Adipocyte (in vitro differentiated cells): ENCODE measurements around the gene AK8.

Experiments used
- DNase-seq: peaks from one replicate; pipeline ENCODE4 v3.0.0-alpha.2; 2015; ENCODE audit warnings: low read depth
- H3K27me3 ChIP-seq: replicated peaks from 2 replicates; pipeline ENCODE4 v1.7.0; 2013; ENCODE audit warnings: mild to moderate bottlenecking, low read length, moderate library complexity; ENCODE audit not compliant: control insufficient read depth, insufficient read depth
- H3K36me3 ChIP-seq: 2 replicates; pipeline ENCODE4 v1.7.0; 2013; ENCODE audit warnings: low read length, mild to moderate bottlenecking, moderate library complexity; ENCODE audit not compliant: control insufficient read depth, insufficient read depth, severe bottlenecking
- H3K4me1 ChIP-seq: 2 replicates; pipeline ENCODE4 v1.7.0; 2013; ENCODE audit warnings: mild to moderate bottlenecking, low read length, moderate library complexity; ENCODE audit not compliant: control insufficient read depth, insufficient read depth
- H3K4me3 ChIP-seq: 2 replicates; pipeline ENCODE4 v1.7.0; 2013; ENCODE audit warnings: mild to moderate bottlenecking, low read length, moderate library complexity
- H3K9ac ChIP-seq: 2 replicates; pipeline ENCODE4 v1.7.0; 2013; ENCODE audit warnings: mild to moderate bottlenecking, low read length, moderate library complexity
- H3K9me3 ChIP-seq: 2 replicates; pipeline ENCODE4 v1.7.0; 2013; ENCODE audit warnings: mild to moderate bottlenecking, low read length, moderate library complexity; ENCODE audit not compliant: control insufficient read depth

The AK8 gene

DNA sequence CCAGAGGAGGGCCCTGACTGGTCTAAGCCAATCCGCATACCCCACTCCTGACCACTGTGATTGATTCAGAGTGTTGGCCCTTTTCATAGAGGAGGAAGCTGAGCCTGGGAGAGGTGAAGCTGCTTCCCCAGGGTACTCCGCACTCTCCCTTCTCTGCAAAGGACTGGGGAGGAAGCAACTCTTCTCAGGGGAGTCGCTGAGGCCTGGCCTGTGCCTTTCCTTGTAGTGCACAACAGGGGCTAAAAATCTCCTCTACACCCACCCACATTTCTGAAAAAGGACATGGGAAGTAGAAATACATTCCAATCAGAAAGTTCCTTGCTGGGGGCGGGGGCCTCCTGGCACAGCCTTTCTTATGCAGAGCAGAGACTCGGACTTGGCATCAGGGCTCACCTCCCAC lies 22.2 kb downstream of the AK8 start:
- DNase-seq: no peak
- Histone ChIP-seq H3K4me1 (peaks cover 18% of the 10 kb centered on the region), H3K36me3 (no peaks in the 10 kb centered on the region), H3K9me3 (no peaks in the 10 kb centered on the region), H3K27me3 (no peaks in the 10 kb centered on the region), H3K9ac (no peak overlapping the region), H3K4me3 (no peak overlapping the region)

DNA sequence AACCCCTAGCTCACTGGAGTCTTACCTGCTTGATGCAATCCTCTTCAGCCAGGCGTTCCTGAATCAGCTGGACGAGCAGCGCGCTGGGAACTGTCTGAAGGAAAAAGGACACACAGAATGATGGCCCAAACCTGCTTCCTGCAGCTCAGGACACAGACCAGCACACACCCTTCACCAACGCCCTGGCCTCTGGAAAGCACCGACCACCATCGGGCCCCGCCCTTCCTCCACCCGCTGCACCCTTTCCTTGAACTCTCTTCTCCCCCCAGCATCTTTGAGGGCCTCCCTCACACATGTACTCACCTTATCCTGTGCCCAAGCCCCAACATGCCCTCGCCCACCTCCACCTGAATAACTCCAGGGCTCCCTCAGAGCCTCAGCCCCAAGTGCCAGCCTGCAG lies 23.3 kb downstream of the AK8 start:
- Histone ChIP-seq H3K4me3 (no peak overlapping the region), H3K9ac (no peak overlapping the region), H3K27me3 (no peaks in the 10 kb centered on the region), H3K4me1 (peaks cover 18% of the 10 kb centered on the region), H3K9me3 (no peaks in the 10 kb centered on the region), H3K36me3 (no peaks in the 10 kb centered on the region)
- DNase-seq: no peak

DNA sequence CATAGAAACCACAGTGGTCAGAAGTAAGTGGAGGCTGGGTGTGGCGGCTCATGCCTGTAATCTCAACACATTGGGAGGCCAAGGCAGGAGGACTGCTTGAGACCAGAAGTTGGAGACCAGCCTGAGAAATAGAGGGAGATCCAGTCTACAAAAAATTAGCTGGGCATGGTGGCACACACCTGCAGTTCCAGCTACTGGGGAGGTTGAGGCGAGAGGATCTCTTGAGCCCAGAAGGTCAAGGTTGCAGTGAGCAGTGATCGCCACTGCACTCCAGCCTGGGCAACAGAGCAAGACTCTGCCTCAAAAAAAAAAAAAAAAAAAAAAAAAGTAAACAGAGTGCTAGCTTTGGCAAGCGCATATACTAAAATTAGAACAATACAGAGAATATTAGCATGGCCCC lies 24.6 kb downstream of the AK8 start:
- Histone ChIP-seq H3K36me3 (no peaks in the 10 kb centered on the region), H3K4me1 (peaks cover 18% of the 10 kb centered on the region), H3K4me3 (no peak overlapping the region), H3K9me3 (no peaks in the 10 kb centered on the region), H3K27me3 (no peaks in the 10 kb centered on the region), H3K9ac (no peak overlapping the region)
- no peak for DNase-seq

- no peaks in the 10 kb centered on the region for H3K9me3 ChIP-seq
- peak; percentile 12 for DNase-seq
- no peaks in the 10 kb centered on the region for H3K4me1 ChIP-seq
- no peaks in the 10 kb centered on the region for H3K27me3 ChIP-seq
- no peaks in the 10 kb centered on the region for H3K36me3 ChIP-seq
- no peak overlapping the region for H3K4me3 ChIP-seq
- no peak overlapping the region for H3K9ac ChIP-seq
Observed at GRCh38 chr9:132849185-132849706, 28.8 kb downstream of the AK8 start.

DNA sequence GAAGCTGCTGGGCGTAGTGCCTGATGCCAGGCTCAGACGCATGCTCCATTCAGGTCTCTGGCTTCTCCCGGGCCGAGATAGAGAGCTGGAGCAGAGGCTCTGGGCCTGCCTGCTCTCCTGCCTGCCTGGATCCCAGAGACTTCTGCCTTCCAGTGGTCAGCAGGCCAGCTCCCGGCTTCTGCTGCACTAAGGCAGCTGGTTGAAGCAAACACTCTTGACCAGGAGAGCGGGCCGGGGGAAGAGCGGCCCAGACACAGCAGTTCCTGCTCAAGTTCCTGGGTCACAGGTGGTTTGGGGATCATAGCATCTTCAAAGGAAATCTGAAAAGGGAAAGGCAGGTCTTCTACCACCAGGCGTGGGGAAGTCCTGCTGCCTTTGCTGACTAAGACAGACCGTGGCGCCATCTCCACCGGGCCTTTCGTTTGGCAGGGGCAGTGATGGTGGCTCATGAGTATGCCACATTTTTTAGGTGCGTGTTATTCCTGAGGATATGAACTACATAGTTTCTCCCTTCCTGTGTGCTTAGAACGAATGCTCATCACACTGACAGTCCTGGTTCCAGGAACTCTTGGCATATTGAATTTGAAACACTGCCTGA lies 31.1 kb downstream of the AK8 start:
- Histone ChIP-seq H3K9me3 (no peaks in the 10 kb centered on the region), H3K36me3 (no peaks in the 10 kb centered on the region), H3K27me3 (no peaks in the 10 kb centered on the region), H3K9ac (no peak overlapping the region), H3K4me1 (no peaks in the 10 kb centered on the region), H3K4me3 (no peak overlapping the region)
- DNase-seq: no peak

GRCh38 chr9:132846109-132846917 lies 31.8 kb downstream of the AK8 start:
- Histone ChIP-seq H3K9ac (no peak overlapping the region), H3K4me1 (no peaks in the 10 kb centered on the region), H3K9me3 (no peaks in the 10 kb centered on the region), H3K36me3 (no peaks in the 10 kb centered on the region), H3K4me3 (no peak overlapping the region), H3K27me3 (no peaks in the 10 kb centered on the region)
- no peak for DNase-seq

DNA sequence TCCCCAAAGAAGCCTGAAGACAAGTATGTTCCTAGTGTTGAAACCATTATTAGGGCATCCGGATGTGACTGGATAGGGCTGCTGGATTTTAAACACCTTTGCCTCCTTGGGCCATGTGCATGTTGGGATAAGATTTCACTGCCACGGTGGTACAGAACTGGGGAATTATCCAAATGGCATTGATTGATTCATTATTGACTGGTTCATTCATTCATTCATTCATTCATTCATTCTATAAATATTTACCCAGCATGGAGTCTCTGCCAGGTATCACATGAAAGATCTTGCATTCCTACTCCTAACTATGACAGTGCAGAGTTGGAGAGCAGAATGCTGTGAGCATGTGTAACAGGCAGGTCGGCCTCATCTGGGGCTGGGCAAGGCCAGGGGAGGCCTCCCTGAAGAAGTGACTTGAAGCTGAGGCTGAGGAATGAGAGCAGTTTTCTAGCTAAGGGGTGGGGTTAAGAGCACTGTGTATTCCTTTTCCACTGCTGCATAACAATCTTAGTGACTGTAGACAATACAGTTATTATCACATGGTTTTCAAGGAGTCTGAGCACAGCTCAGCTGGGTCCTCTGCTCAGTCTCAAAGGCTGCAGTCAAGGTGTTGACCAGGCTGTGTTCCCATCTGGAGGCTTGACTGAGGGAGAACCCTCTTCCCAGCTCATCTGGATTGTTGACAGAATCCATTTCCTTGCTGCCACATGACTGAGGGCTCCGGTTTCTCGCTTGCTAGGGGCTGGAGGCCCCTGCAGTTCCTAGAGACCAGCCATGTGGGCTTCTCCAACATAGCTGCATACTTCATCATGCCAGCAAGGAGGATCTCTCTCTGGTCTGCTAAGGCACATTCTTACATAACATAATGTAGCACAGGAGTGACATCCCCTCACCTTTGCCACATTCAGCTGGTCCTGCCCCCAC lies 35.7 kb downstream of the AK8 start:
- Histone ChIP-seq H3K36me3 (no peaks in the 10 kb centered on the region), H3K9ac (no peak overlapping the region), H3K4me3 (no peak overlapping the region), H3K9me3 (no peaks in the 10 kb centered on the region), H3K4me1 (no peaks in the 10 kb centered on the region), H3K27me3 (no peaks in the 10 kb centered on the region)
- no peak for DNase-seq

DNA sequence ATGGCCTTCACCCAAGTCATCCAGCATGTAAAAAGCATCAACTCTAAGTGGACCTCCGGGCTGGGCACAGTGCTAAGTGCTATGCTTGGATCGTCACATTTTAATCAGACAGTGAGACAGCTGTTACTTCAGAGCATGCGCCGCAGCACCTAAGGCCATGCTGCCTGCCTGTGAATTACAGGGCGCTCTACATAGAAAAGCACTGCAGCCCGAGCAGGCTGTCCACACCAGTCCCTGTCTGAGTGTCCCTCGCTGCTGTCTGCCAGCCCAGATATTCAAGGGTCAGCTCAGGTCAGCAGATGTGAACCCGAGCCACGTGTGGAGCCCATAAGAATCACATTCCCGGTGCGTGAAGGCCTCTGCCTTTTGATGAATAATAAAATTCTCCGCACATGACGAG lies 37.1 kb downstream of the AK8 start:
- H3K4me3 ChIP-seq: no peak overlapping the region
- no peaks in the 10 kb centered on the region for H3K27me3 ChIP-seq
- H3K4me1 ChIP-seq: no peaks in the 10 kb centered on the region
- no peaks in the 10 kb centered on the region for H3K36me3 ChIP-seq
- DNase-seq: no peak
- H3K9ac ChIP-seq: no peak overlapping the region
- no peaks in the 10 kb centered on the region for H3K9me3 ChIP-seq

DNA sequence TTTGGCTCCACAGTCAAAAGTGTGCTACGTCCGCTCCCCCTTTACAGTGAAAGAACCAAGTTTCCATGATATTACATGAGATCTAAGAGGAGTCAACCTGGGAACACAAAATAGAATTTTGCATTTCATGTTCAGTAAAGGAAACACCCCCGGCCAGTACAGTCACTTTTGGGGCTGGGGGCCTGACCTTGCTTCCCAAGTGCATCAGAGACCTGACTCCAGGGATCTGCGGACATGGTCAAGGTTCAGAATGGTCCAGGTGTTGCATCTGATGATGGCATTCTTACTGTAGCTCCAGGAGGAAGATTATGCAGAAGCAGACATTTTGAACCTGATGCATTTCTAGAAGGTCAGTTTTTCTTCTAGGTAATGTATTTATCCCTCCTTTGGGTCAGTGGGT lies 39.8 kb downstream of the AK8 start:
- H3K9me3 ChIP-seq: no peaks in the 10 kb centered on the region
- no peak overlapping the region for H3K9ac ChIP-seq
- no peak overlapping the region for H3K4me3 ChIP-seq
- no peaks in the 10 kb centered on the region for H3K36me3 ChIP-seq
- H3K4me1 ChIP-seq: no peaks in the 10 kb centered on the region
- DNase-seq: no peak
- no peaks in the 10 kb centered on the region for H3K27me3 ChIP-seq

DNA sequence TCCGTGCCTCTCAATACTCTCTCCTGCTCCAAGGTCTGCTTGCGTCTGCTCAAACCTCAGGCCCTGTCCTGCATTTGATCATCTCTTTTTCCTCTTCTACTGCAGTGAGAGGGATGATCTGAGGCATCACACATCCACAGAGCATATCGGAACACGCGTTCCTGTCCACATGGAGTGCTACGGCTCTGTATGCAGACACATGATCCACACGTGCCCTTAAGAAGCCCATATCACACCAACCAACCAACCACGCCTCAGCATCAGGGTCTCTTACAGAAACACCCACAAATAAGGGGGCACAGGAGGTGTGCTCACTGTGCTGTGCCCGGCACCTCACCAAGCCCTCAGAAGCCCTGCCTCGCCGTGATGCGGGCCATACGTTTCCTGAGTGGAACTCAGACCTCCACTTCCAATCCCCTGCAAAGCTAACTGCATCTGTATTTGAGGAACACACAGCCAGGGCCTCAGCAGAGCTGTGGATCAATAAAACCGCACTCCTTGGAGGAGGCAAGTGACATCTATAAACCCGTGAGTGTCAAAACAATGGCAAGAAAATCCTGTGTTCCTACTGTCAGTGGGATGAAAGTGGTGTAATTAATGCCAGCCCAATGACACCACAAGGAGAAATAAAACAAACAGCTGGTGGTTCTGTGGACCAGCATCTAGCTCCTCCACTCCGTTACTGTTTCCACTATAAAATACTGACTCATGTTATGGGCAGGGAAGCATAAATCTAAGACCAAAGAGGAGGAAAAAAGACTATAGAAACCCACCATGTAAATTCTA lies 40.4 kb downstream of the AK8 start:
- Histone ChIP-seq H3K36me3 (no peaks in the 10 kb centered on the region), H3K4me1 (no peaks in the 10 kb centered on the region), H3K9me3 (no peaks in the 10 kb centered on the region), H3K4me3 (no peak overlapping the region), H3K9ac (no peak overlapping the region), H3K27me3 (peaks cover 4% of the 10 kb centered on the region)
- DNase-seq: no peak
